ENCODE results near the gene HEXIM1. TPM values are rescaled to one million over a fixed set of nuclear protein-coding genes. Genes with fewer than 3 reads are reported as not detected.

HEXIM1 gene
- total RNA-seq, 2 experiments from 2014 or later: 24.9 to 25.4 TPM

DNA sequence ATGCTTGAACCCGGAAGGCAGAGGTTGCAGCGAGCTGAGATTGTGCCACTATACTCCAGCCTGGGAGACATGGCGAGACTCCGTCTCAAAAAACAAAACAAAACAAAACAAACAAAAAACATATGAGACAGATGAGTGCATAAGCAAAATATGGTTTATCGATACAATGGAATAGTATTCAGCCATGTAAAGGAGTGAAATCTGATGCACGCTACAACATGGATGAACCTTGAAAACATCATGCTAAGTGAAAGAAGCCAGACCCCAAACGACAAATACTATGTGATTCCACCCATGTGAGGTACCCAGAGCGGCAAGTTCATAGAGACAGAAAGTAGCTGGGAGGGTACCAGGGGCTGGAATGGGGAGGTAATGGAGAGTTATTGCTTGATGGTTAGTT is 22.8 kb upstream of the HEXIM1 start:
- H3K4me3 Mint-ChIP-seq: no peak overlapping the region
- DNase-seq: no peak
- intact Hi-C loops (cut with micrococcal nuclease): no loop called here
- H3K27ac Mint-ChIP-seq: no peak overlapping the region
- no peaks in the 10 kb centered on the region for H3K36me3 Mint-ChIP-seq
- peaks cover 4% of the 10 kb centered on the region for H3K27me3 Mint-ChIP-seq
- no peaks in the 10 kb centered on the region for H3K4me1 Mint-ChIP-seq (ENCODE audit: low read depth)
- no peaks in the 10 kb centered on the region for H3K9me3 Mint-ChIP-seq
- CTCF ChIA-PET: interaction anchor here (1.9 to 2.0 kb wide), 2 partner anchors 10 to 26 kb away, joined by 6 to 10 read pairs; partner anchors contain the start of gene ACBD4
- POLR2A ChIA-PET: no interaction called here

DNA sequence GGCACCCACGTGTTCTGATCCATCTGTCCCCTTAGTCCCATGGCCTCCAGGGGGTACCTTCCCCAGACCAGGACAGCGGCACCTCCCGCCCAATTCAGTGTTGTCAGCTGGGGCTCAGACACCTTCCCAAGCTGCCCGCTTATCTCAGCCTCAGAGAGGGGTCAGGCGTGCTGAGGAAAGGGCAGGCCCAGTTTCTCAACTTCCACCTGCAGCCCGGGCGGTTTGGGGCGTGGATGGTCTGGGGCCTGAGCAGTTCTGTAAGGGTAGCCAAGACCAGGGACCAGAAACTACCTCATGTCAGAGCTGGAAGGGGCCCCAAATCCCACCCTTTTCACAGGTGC is 21.1 kb upstream of the HEXIM1 start:
- POLR2A ChIA-PET: no interaction called here
- H3K4me3 Mint-ChIP-seq: no peak overlapping the region
- no peaks in the 10 kb centered on the region for H3K9me3 Mint-ChIP-seq
- peaks cover 6% of the 10 kb centered on the region for H3K27me3 Mint-ChIP-seq
- intact Hi-C loops (cut with micrococcal nuclease): no loop called here
- no peaks in the 10 kb centered on the region for H3K4me1 Mint-ChIP-seq (ENCODE audit: low read depth)
- CTCF ChIA-PET: no interaction called here
- no peaks in the 10 kb centered on the region for H3K36me3 Mint-ChIP-seq
- DNase-seq: no peak
- H3K27ac Mint-ChIP-seq: no peak overlapping the region

DNA sequence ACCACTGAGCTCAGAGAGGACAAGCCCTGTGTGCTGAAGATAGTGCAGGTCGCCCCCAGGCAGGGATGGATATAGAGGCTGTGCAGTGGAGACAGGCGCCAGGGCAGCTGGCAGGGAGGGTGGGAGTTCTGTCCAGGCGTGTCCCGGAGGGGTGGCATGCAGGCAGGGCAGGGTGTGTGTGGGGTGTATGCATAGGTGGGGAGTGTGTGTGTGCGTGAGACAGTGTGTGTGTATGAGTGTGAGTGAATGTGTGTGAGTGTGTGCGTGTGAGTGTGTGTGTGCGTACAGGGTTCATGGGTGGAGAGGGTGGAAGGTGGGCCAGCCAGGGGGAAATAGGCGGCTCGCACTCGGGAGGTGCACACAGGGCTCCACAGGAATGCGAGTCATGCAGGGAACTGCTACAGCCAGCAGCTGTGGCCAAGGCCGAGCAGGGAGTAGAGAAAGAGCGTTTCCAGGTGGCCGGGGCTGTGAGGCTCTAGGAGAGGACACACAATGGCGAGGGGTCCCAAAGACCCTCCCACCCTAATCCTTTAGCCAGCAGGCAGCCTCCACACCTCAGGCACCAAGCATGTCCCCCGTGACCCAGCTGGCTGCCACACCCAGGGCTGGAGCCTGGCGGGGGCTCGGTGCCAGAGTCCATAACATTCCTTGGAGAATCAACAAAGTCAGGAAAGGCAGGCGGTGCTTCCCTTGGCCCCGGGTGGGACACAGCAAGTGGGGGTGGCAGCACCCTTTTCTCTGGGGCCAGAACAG is 20.6 kb upstream of the HEXIM1 start:
- CTCF ChIA-PET: no interaction called here
- Mint-ChIP-seq H3K9me3 (no peaks in the 10 kb centered on the region), H3K27me3 (peaks cover 6% of the 10 kb centered on the region), H3K4me1 (ENCODE audit: low read depth) (no peaks in the 10 kb centered on the region), H3K4me3 (no peak overlapping the region), H3K27ac (no peak overlapping the region), H3K36me3 (no peaks in the 10 kb centered on the region)
- intact Hi-C loops (cut with micrococcal nuclease): no loop called here
- POLR2A ChIA-PET: no interaction called here
- DNase-seq: no peak

DNA sequence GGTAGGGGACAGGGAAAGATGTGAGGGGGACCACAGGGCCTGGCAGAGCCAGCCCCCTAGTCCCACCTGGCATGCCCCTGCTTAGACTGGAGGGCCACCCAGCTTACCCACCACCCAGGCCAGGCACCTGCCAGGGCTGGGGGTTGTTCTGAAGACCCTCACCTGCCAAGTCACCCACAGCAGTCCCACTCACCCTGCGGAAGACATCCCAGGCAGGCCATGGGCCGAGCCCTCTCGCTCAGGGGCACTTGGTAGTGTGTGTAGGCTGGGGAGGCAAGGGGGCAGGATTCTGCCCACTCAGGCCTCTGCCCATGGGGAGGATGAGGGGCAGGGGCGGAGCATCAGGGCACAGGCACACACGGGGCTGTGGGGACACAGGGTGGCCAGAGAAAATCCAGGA is 19.9 kb upstream of the HEXIM1 start:
- no peaks in the 10 kb centered on the region for H3K9me3 Mint-ChIP-seq
- POLR2A ChIA-PET: no interaction called here
- peaks cover 2% of the 10 kb centered on the region for H3K4me1 Mint-ChIP-seq (ENCODE audit: low read depth)
- H3K27ac Mint-ChIP-seq: no peak overlapping the region
- no peaks in the 10 kb centered on the region for H3K36me3 Mint-ChIP-seq
- no peak overlapping the region for H3K4me3 Mint-ChIP-seq
- CTCF ChIA-PET: no interaction called here
- DNase-seq: no peak
- intact Hi-C loops (cut with micrococcal nuclease): no loop called here
- peaks cover 6% of the 10 kb centered on the region for H3K27me3 Mint-ChIP-seq

DNA sequence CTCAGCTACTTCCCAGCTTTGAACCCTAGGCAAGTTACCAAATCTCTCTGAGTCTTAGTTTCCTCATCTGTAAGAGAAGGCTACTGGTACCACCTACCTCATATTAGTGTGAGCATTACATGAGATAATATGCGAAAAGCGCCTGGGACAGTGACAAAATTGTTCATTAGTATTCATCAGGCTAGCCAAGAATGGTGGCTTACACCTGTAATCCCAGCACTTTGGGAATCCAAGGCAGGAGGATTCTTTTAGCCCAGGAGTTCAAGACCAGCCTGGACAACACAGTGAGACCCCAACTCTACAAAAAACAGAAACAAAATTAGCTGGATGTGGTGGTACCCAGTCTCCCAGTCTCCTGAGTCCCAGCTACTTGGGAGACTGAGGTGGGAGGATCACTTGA is 19.3 kb upstream of the HEXIM1 start:
- Mint-ChIP-seq H3K4me3 (no peak overlapping the region), H3K4me1 (ENCODE audit: low read depth) (peaks cover 4% of the 10 kb centered on the region), H3K27ac (no peak overlapping the region), H3K36me3 (no peaks in the 10 kb centered on the region), H3K9me3 (no peaks in the 10 kb centered on the region), H3K27me3 (peaks cover 6% of the 10 kb centered on the region)
- POLR2A ChIA-PET: no interaction called here
- CTCF ChIA-PET: interaction anchor here (2.1 to 2.9 kb wide), 2 partner anchors 69 to 209 kb away, joined by 5 to 8 read pairs; no protein-coding TSS in a partner anchor
- intact Hi-C loops (cut with micrococcal nuclease): no loop called here
- DNase-seq: no peak

DNA sequence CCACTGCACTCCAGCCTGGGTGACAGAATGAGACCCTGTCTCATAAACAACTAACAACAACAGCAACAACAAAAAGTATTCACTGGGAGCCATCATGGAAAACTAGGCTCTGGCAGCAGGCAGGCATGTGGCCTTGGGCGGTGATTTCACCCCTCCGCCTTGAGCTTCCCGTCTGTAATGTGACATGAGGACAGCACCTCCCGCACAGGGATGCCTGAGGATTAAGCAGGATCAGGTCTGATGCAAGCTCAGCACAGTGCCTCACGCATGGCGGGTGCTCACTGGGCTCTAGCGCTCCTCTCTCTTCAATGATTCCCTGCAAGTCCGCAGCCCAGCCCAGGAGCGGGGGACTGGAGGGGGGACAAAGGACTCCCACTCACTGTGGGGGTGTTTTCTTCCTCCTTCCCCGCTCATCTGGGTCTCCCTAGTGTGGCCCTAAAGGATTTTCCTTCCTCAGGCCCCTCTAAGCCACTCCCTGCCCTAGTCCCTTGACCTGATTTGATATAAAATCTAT is 18.8 kb upstream of the HEXIM1 start:
- no peak for DNase-seq
- intact Hi-C loops (cut with micrococcal nuclease): no loop called here
- H3K4me3 Mint-ChIP-seq: no peak overlapping the region
- H3K4me1 Mint-ChIP-seq (ENCODE audit: low read depth): peaks cover 4% of the 10 kb centered on the region
- H3K27me3 Mint-ChIP-seq: peaks cover 6% of the 10 kb centered on the region
- no peaks in the 10 kb centered on the region for H3K9me3 Mint-ChIP-seq
- no peak overlapping the region for H3K27ac Mint-ChIP-seq
- CTCF ChIA-PET: interaction anchor here (1.2 to 2.9 kb wide), 3 partner anchors 43 to 209 kb away, joined by 3 to 8 read pairs (median 5); no protein-coding TSS in a partner anchor
- H3K36me3 Mint-ChIP-seq: no peaks in the 10 kb centered on the region
- POLR2A ChIA-PET: no interaction called here

DNA sequence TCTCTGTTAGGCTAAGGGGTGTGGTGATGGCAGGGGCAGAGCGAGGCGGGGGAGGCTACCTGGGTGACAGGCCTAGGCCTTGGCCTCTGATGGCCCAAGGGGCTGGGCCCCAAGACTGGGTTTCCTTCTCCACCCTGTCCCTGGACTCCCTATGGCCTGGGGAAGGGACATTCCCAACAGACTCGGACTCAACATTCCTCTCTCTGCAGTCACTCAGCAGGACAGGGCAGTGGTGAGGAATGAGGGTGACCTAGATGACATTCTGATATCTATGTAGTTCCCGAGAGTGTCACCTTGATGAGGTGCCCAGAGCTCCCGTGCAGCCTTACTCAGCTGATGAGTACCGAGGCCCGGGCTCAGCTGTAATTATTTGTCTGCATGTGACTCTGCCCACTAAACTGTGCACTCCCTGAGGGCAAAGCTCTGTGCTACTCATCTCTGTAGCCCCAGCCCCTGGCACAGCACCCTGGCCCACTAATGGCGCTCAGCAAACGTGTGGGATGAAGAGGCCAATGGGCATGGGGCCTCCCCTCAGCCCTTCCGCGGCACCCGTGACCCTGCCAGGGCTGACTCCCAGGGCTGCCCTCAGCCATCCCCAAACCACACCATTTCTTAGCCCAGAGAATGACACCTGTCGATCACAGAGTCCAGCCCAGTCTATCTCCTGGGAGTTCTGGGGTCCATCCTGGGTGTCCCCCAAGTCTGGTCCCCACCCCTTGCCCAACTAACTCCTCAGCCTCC is 18.2 kb upstream of the HEXIM1 start:
- CTCF ChIA-PET: interaction anchor here (1.2 to 2.9 kb wide), 3 partner anchors 44 to 210 kb away, joined by 3 to 8 read pairs (median 5); no protein-coding TSS in a partner anchor
- H3K36me3 Mint-ChIP-seq: no peaks in the 10 kb centered on the region

DNA sequence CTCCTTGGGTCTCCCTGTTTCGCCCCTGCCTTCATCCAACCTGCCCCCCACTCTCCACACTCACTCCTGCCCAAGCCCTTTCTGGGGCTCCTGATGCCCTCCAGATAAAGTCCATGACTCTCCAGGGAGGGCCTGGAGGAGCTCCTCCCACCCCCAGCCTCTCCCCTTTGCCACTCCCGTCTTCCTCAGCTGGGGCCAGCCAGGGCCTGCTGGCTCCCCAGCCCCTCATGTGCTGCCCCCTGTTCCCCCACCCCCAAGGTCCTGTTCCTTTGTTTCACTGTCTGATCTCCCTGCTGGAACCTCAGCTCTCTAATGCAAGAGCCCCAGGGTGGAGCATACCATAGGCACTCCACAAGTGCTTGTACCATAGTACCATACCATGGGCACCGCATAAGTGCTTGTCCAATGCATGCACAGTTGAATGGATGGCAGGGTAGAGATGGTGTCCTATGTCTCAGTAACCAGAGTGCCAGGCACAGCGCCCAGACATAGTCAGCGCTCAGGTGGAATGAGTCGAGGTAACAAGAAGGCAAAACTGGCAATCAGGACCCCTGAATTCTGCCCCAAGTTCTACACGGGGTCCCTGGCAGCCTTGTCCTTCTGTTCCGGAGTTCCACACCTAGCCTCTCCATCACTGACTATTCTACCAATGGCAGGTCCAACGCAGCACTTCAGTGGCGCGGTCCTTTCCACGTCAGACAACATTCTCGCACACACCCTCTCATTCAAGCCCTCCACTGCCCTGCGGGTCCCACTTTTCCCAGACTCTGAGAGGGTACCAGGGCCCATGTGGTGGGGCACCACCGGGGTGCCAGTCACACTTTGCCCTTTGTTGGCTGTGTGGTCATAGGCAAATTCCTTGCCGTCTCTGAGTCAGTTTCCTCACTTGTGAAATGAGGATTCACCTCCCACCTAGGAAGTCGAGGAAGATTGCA is 17.3 kb upstream of the HEXIM1 start:
- H3K4me3 Mint-ChIP-seq: peak overlapping the region; percentile 46
- POLR2A ChIA-PET: no interaction called here
- no peaks in the 10 kb centered on the region for H3K36me3 Mint-ChIP-seq
- H3K4me1 Mint-ChIP-seq (ENCODE audit: low read depth): peaks cover 9% of the 10 kb centered on the region
- intact Hi-C loops (cut with micrococcal nuclease): loop anchor here (5.0 to 10.0 kb wide), 3 partner anchors 79 to 254 kb away; partner anchors contain the start of gene DCAKD
- H3K27me3 Mint-ChIP-seq: peaks cover 6% of the 10 kb centered on the region
- H3K9me3 Mint-ChIP-seq: no peaks in the 10 kb centered on the region
- CTCF ChIA-PET: interaction anchor here (0.6 to 2.9 kb wide), 11 partner anchors 13 to 211 kb away, joined by 3 to 12 read pairs (median 3); no protein-coding TSS in a partner anchor
- no peak for DNase-seq
- no peak overlapping the region for H3K27ac Mint-ChIP-seq

More for the DNA sequence above, 18.2 kb upstream of the HEXIM1 start:
- peaks cover 5% of the 10 kb centered on the region for H3K4me1 Mint-ChIP-seq (ENCODE audit: low read depth)
- no peak for DNase-seq
- intact Hi-C loops (cut with micrococcal nuclease): loop anchor here (5.0 to 10.0 kb wide), 3 partner anchors 78 to 255 kb away; partner anchors contain the start of gene DCAKD
- H3K4me3 Mint-ChIP-seq: no peak overlapping the region
- H3K27me3 Mint-ChIP-seq: peaks cover 6% of the 10 kb centered on the region
- POLR2A ChIA-PET: no interaction called here
- H3K27ac Mint-ChIP-seq: no peak overlapping the region
- no peaks in the 10 kb centered on the region for H3K9me3 Mint-ChIP-seq

DNA sequence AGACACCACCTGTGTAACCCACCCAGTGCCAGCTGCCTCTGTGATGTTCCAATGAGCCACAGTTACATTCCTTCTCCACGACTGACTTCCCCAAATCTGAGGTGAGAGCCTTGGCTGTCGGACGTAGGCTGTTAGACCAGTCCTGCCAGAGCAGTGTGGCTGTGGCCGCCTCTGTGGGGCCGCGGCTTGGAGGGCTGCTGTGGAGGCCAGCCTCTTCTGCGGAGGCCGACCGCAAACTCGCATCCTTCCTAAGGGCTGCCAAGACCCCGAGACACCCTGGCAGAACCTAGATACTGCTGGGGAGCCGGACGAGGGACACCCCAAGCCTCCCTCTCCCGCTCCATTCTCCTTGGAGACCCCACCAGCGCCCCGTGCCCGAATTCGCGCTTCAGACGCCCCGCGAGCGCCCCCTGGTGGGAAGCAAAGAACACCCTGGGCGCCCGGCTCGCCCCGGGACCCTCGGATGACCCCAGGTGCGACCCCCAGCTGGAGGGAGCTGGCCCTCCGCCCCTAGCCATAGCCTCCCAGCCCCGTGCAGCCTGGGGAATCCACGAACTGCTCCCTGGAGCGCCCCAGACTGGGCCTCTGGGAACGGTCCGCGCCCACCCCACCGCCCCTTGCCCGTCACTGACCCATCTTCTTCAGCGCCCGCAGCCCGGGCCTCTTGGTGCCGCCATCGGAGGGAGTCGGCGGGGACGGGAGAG is 16.5 kb upstream of the HEXIM1 start:
- peak overlapping the region; percentile 46 for H3K4me3 Mint-ChIP-seq
- H3K27me3 Mint-ChIP-seq: peaks cover 6% of the 10 kb centered on the region
- H3K27ac Mint-ChIP-seq: no peak overlapping the region
- POLR2A ChIA-PET: no interaction called here
- H3K9me3 Mint-ChIP-seq: no peaks in the 10 kb centered on the region
- peak; percentile 55 for DNase-seq
- CTCF ChIA-PET: interaction anchor here (0.6 to 2.9 kb wide), 12 partner anchors 13 to 211 kb away, joined by 3 to 12 read pairs (median 4); no protein-coding TSS in a partner anchor
- intact Hi-C loops (cut with micrococcal nuclease): loop anchor here (2.0 to 10.0 kb wide), 4 partner anchors 79 to 357 kb away; partner anchors contain the start of gene DCAKD
- peaks cover 13% of the 10 kb centered on the region for H3K4me1 Mint-ChIP-seq (ENCODE audit: low read depth)
- H3K36me3 Mint-ChIP-seq: no peaks in the 10 kb centered on the region

DNA sequence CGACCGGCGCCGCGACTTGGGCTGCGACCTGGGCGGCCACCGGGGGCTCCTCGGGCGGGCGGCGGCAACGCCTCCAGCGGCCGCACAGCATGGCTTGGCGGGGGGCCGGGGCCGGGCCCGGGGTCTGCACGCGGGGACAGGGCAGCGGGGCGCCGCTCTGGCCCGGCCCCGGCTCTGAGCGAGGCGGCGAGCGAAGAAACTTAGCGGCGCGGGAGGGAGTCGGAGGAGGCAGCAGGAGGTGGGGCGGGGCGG is 16.0 kb upstream of the HEXIM1 start, which contains the start of gene PLCD3:
Gene PLCD3 (minus strand): TSS at position 196 of the 252 bp plus-strand sequence. CDS start 105 bp downstream, at position 91.
- CTCF ChIA-PET: interaction anchor here (1.0 to 8.0 kb wide), 8 partner anchors 17 to 212 kb away, joined by 3 to 335 read pairs (median 4); no protein-coding TSS in a partner anchor
- DNase-seq: no peak
- intact Hi-C loops (cut with micrococcal nuclease): loop anchor here (2.0 to 10.0 kb wide), 4 partner anchors 80 to 357 kb away; partner anchors contain the start of gene DCAKD
- Mint-ChIP-seq H3K36me3 (no peaks in the 10 kb centered on the region), H3K27ac (no peak within 1 kb of the TSS), H3K9me3 (no peaks in the 10 kb centered on the region), H3K4me1 (ENCODE audit: low read depth) (peaks cover 13% of the 10 kb centered on the region), H3K27me3 (peaks cover 6% of the 10 kb centered on the region), H3K4me3 (peak within 1 kb of the TSS; percentile 84)
- POLR2A ChIA-PET: no interaction called here
